Astrocyte of the cerebellum (primary cell): ENCODE data around the gene MGAT5B.

Experiments used
- DNase-seq: peaks from one replicate; pipeline ENCODE4 v3.0.0-alpha.2; 2011; ENCODE audit warnings: low read depth
- H3K4me3 ChIP-seq: 2 replicates; pipeline ENCODE4 v1.5.1; 2011; ENCODE audit warnings: mild to moderate bottlenecking, low read depth, low read length, moderate library complexity
- in situ Hi-C: cut with HindIII; loops from 2 replicates; pipeline ENCODE4 v1.10.0; 2017; ENCODE audit warnings: low sequenced_read_pairs
- TF ChIP-seq, protein P1 (sequence below): IDR thresholded peaks from 2 replicates; pipeline ENCODE4 v1.5.1; 2012; ENCODE audit warnings: low read length, low read depth, moderate library complexity, mild to moderate bottlenecking; ENCODE audit errors: missing control alignments

The MGAT5B gene

DNA sequence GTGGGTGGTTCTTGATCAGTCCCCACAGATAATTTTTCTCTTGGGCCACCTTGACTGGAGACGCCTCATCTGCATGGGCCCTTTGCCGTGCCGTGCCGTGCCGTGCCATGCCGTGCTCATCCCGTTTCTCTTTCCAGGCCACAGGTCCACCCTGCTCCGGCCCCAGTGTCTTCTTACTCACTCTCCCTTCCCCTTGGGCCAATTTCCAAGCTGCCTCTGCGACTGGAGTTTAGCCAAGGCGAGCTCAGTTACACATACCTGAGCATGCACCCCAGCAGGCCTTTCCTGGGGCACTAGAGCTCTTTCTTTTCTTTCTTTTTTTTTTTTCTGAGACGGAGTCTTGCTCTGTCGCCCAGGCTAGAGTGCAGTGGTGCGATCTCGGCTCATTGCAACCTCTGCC lies 40.5 kb upstream of the MGAT5B start:
- no peak for DNase-seq
- no peak overlapping the region for H3K4me3 ChIP-seq
- TF ChIP-seq, protein P1, sequence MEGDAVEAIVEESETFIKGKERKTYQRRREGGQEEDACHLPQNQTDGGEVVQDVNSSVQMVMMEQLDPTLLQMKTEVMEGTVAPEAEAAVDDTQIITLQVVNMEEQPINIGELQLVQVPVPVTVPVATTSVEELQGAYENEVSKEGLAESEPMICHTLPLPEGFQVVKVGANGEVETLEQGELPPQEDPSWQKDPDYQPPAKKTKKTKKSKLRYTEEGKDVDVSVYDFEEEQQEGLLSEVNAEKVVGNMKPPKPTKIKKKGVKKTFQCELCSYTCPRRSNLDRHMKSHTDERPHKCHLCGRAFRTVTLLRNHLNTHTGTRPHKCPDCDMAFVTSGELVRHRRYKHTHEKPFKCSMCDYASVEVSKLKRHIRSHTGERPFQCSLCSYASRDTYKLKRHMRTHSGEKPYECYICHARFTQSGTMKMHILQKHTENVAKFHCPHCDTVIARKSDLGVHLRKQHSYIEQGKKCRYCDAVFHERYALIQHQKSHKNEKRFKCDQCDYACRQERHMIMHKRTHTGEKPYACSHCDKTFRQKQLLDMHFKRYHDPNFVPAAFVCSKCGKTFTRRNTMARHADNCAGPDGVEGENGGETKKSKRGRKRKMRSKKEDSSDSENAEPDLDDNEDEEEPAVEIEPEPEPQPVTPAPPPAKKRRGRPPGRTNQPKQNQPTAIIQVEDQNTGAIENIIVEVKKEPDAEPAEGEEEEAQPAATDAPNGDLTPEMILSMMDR, result no peak
- in situ Hi-C loops, result no loop called here

DNA sequence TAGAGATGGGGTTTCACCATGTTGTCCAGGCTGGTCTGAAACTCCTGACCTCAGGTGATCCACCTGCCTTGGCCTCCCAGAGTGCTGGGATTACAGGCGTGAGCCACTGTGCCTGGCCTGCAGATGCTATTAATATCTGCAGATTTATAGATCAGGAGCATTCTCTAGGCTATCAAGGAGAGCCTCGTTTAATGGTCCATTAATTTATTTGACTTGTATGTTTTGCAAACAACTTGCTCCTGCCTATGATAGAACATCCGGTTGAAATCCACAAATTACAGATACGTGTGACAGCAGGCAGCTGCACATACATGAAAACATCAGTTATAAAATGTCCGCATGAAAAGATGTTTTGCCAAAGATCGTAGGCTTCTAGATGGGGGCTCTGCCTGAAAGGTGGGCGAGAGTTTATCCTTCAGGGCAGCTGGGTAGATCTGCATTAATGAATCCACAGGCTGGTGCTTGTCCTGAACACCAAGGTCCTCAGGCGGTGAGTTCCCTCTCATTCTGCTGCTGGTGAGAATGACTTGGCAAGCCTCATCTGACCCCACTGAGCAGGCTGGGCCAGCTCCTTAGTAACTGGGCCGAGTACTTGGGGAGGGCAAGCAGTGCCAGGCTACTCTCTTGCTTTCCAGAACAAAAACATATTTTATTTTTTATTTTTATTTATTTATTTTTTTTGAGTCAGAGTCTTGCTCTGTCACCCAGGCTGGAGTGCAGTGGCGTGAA lies 37.1 kb upstream of the MGAT5B start:
- in situ Hi-C loops, result no loop called here
- TF ChIP-seq, protein P1, result no peak
- H3K4me3 ChIP-seq, result no peak overlapping the region
- DNase-seq, result no peak

DNA sequence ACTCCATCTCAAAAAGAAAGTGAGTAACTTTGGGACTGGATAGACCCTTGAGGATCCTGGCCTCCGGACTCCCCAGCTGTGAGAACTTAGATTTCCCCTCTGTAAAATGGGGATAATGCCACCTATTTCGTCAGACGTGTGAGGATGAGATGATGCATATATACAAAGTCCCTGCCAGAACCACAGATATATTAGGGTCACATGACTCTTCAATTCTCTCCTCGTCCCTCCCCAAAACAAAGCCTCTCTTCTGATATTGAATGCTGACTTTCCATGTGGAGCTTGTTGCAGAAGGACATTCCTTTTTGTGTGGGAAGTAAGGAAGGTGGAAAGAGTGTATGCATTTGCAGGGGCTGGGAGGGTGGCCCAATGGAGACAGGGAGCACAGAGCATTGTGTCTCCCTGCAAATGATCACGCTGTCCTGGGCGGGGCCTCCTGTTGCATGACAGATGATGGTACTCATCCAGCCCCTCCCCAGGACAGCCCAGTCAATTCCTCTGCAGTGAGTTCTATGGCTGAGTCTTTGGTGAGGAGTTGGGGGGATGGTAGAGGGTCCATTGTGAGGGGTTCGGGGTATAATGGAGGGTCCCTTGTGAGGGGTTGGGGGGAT lies 35.1 kb upstream of the MGAT5B start:
- TF ChIP-seq, protein P1, result no peak
- in situ Hi-C loops, result no loop called here

DNA sequence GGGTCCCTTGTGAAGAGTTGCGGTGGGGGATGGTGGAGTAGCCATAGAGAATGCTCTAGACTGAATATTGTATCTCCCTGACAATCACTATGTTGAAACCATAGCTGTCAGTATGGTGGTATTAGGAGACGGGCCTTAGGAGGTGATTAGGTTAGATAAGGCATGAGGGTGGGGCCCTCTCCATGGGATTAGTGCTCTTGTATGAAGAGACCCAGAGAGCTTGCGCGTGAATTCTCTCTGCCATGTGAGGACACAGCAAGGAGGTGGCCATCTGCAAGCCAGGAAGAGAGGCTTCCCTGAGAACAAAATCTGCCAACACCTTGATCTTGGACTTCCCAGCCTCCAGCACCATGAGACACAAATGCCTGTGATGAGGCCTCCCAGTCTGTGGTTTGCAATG lies 34.5 kb upstream of the MGAT5B start:
- in situ Hi-C loops, result no loop called here
- no peak overlapping the region for H3K4me3 ChIP-seq
- TF ChIP-seq, protein P1, result no peak
- DNase-seq, result no peak

More for the DNA sequence above, 35.1 kb upstream of the MGAT5B start:
- no peak overlapping the region for H3K4me3 ChIP-seq
- DNase-seq, result no peak

DNA sequence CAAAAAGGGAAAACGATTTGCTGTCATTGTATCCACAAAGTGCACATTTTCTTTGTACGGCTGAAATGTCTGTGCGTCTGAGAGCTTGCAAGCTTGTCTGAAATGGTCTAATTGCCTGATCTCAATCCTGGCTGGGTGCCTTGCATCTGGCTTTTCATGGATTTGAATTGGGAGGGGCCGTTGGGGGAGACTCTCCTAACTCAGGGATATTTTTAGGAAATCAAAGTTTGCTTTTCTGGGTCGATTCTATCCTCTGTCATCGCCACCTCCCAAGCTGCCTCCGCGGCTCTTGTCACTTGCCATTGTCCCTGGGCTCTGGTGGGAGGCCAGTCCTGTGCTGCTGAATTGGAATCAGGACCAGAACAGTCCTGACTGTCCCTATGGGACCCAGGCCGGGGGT lies 33.3 kb upstream of the MGAT5B start:
- no peak overlapping the region for H3K4me3 ChIP-seq
- DNase-seq, result no peak
- TF ChIP-seq, protein P1, result no peak
- in situ Hi-C loops, result no loop called here

DNA sequence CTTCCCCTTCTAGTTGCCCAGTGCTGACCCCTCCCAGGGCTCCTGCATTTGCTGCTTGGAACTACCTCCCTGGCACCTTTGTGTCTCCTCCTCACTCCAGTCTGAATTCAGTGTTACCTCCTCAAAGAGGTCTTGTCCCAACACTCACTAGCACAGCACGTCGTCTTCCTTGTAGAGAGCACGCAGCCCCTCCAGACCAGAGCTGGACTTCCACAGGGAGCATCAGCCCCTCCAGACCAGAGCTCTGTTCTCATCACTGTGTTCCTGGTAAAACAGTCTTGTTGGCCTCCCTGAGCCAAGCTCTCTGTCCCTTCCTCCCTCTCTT lies 27.8 kb upstream of the MGAT5B start:
- in situ Hi-C loops, result no loop called here
- no peak overlapping the region for H3K4me3 ChIP-seq
- TF ChIP-seq, protein P1, result no peak
- no peak for DNase-seq
